OCI-LY1 (cell line): Measurements from ENCODE around the gene RAPGEF2.

Experiments used
- H2AFZ ChIP-seq: fragments of 200-600 bp; sonication (generic), shearing (Covaris generic); 2 replicates; pipeline ENCODE4 v1.6.0; 2014; ENCODE audit warnings: antibody characterized with exemption, mild to moderate bottlenecking, low read length
- H3F3A ChIP-seq: fragments of 200-600 bp; sonication (generic), shearing (Covaris generic); 2 replicates; pipeline ENCODE4 v1.6.0; 2014; ENCODE audit warnings: mild to moderate bottlenecking, antibody characterized with exemption, low read length, moderate library complexity; ENCODE audit not compliant: insufficient read depth
- H3K27ac ChIP-seq: fragments of 200-600 bp; sonication (generic); 2 replicates; pipeline ENCODE4 v1.5.1; 2014; ENCODE audit warnings: low read length, mixed run types, mild to moderate bottlenecking, low read depth; ENCODE audit not compliant: poor library complexity, severe bottlenecking
- H3K27me3 ChIP-seq: fragments of 200-600 bp; sonication (generic); 2 replicates; pipeline ENCODE4 v1.6.0; 2014; ENCODE audit warnings: antibody characterized with exemption, mild to moderate bottlenecking, low read length, moderate library complexity; ENCODE audit not compliant: insufficient read depth
- H3K36me3 ChIP-seq: fragments of 200-600 bp; sonication (generic); 2 replicates; pipeline ENCODE4 v1.6.1; 2014; ENCODE audit warnings: mild to moderate bottlenecking, antibody characterized with exemption, low read length, moderate library complexity, mixed read lengths; ENCODE audit not compliant: insufficient read depth
- H3K4me1 ChIP-seq: fragments of 200-600 bp; sonication (generic); 2 replicates; pipeline ENCODE4 v1.5.1; 2014; ENCODE audit warnings: mild to moderate bottlenecking, low read length, moderate library complexity; ENCODE audit not compliant: insufficient read depth, severe bottlenecking
- H3K4me2 ChIP-seq: fragments of 200-600 bp; sonication (generic), shearing (Covaris generic); 2 replicates; pipeline ENCODE4 v1.6.1; 2014; ENCODE audit warnings: low read length
- H3K4me3 ChIP-seq: fragments of 200-600 bp; sonication (generic); 2 replicates; pipeline ENCODE4 v1.5.1; 2014; ENCODE audit warnings: low read length, low read depth, mild to moderate bottlenecking, mixed read lengths; ENCODE audit not compliant: poor library complexity, severe bottlenecking
- H3K79me2 ChIP-seq: fragments of 200-600 bp; shearing (Covaris generic); 2 replicates; pipeline ENCODE4 v1.6.1; 2016; ENCODE audit warnings: mixed run types, low read length, mixed read lengths; ENCODE audit not compliant: insufficient read depth
- H3K9ac ChIP-seq: fragments of 200-600 bp; sonication (generic), shearing (Covaris generic); 2 replicates; pipeline ENCODE4 v1.6.1; 2014; ENCODE audit warnings: mild to moderate bottlenecking, low read length, mixed read lengths
- H3K9me2 ChIP-seq: fragments of 200-600 bp; sonication (generic), shearing (Covaris generic); 2 replicates; pipeline ENCODE4 v1.6.1; 2014; ENCODE audit warnings: low read depth, mild to moderate bottlenecking, low read length, mixed read lengths
- H3K9me3 ChIP-seq: fragments of 200-600 bp; shearing (Covaris generic); 2 replicates; pipeline ENCODE4 v1.6.1; 2014; ENCODE audit warnings: low read length, mixed read lengths
- H4K20me1 ChIP-seq: fragments of 200-600 bp; sonication (generic), shearing (Covaris generic); 2 replicates; pipeline ENCODE4 v1.6.0; 2016; ENCODE audit warnings: mild to moderate bottlenecking, low read length; ENCODE audit not compliant: insufficient read depth
- EZH2 ChIP-seq: fragments of 200-600 bp; sonication (generic), shearing (Covaris generic); IDR thresholded peaks from 2 replicates; pipeline ENCODE4 v1.8.0; 2017; ENCODE audit warnings: borderline replicate concordance, mixed run types, mild to moderate bottlenecking, antibody characterized with exemption, low read length, moderate library complexity, mixed read lengths
- TF ChIP-seq, protein P1 (sequence below): fragments of 200-600 bp; sonication (generic), shearing (Covaris generic); IDR thresholded peaks from 2 replicates; pipeline ENCODE4 v1.5.1; 2017; ENCODE audit warnings: mild to moderate bottlenecking, antibody characterized with exemption, low read length, moderate library complexity, mixed read lengths

The RAPGEF2 gene

GRCh38 chr4:159287767-159288166 lies 184.9 kb downstream of the RAPGEF2 start:
- H3K79me2 ChIP-seq, result no peaks in the 10 kb centered on the region
- H3K9me3 ChIP-seq, result no peaks in the 10 kb centered on the region
- H3K27me3 ChIP-seq, result no peaks in the 10 kb centered on the region
- H3K36me3 ChIP-seq, result no peaks in the 10 kb centered on the region
- no peaks in the 10 kb centered on the region for H3F3A ChIP-seq
- H3K4me3 ChIP-seq, result no peak overlapping the region
- H3K4me2 ChIP-seq, result no peak overlapping the region
- TF ChIP-seq, protein P1, sequence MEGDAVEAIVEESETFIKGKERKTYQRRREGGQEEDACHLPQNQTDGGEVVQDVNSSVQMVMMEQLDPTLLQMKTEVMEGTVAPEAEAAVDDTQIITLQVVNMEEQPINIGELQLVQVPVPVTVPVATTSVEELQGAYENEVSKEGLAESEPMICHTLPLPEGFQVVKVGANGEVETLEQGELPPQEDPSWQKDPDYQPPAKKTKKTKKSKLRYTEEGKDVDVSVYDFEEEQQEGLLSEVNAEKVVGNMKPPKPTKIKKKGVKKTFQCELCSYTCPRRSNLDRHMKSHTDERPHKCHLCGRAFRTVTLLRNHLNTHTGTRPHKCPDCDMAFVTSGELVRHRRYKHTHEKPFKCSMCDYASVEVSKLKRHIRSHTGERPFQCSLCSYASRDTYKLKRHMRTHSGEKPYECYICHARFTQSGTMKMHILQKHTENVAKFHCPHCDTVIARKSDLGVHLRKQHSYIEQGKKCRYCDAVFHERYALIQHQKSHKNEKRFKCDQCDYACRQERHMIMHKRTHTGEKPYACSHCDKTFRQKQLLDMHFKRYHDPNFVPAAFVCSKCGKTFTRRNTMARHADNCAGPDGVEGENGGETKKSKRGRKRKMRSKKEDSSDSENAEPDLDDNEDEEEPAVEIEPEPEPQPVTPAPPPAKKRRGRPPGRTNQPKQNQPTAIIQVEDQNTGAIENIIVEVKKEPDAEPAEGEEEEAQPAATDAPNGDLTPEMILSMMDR, result no peak
- no peak for TF ChIP-seq EZH2
- no peaks in the 10 kb centered on the region for H4K20me1 ChIP-seq
- no peaks in the 10 kb centered on the region for H3K9me2 ChIP-seq
- no peak overlapping the region for H3K27ac ChIP-seq
- no peak overlapping the region for H2AFZ ChIP-seq
- H3K9ac ChIP-seq, result no peak overlapping the region
- H3K4me1 ChIP-seq, result no peaks in the 10 kb centered on the region

- no peaks in the 10 kb centered on the region for H4K20me1 ChIP-seq
- no peak overlapping the region for H3K4me2 ChIP-seq
- H3K9me3 ChIP-seq, result no peaks in the 10 kb centered on the region
- H3K4me3 ChIP-seq, result no peak overlapping the region
- H3K27me3 ChIP-seq, result no peaks in the 10 kb centered on the region
- TF ChIP-seq EZH2, result no peak
- TF ChIP-seq, protein P1, result no peak
- no peak overlapping the region for H3K27ac ChIP-seq
- H3K9me2 ChIP-seq, result no peaks in the 10 kb centered on the region
- H3K36me3 ChIP-seq, result no peaks in the 10 kb centered on the region
- no peaks in the 10 kb centered on the region for H3K79me2 ChIP-seq
- H3F3A ChIP-seq, result no peaks in the 10 kb centered on the region
- no peak overlapping the region for H3K9ac ChIP-seq
- no peaks in the 10 kb centered on the region for H3K4me1 ChIP-seq
- H2AFZ ChIP-seq, result no peak overlapping the region
These were observed 186.8 kb downstream of the RAPGEF2 start for GRCh38 chr4:159289682-159290081.

DNA sequence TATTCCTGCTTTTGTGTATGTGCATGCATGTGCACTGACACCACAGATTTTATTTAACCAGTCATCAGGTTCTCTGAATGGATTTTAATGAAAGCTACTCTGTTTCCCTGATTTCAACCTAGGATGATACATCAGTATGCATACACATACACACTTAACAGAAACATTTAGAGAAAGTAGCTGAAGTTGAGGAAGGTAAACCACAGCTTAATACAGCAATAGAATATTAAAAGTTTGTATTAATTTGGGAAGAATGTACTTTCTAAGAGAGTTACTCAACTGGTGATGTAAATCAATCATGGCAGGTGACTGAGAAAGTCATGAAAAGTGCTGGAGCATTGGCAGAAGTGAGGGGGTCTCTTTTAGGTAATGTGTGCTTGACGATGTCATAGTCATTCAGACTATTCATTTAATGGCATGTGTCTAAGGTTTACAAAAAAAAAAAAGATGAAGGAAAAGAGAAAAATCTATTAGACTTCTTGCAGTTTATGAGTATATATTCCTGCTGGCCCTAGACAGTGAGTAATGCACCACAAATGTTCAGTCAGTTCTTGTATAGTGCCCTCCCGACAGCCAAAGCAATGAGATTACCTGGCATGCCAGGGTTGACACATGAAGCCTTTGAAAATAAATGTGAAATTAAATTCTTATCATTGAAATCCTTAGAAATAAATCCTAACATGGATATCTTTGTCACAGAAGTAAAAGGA lies 187.6 kb downstream of the RAPGEF2 start:
- Histone ChIP-seq H3K9me2 (no peaks in the 10 kb centered on the region), H3K4me3 (no peak overlapping the region), H3K27ac (no peak overlapping the region), H3K27me3 (no peaks in the 10 kb centered on the region), H3K4me1 (no peaks in the 10 kb centered on the region), H3K36me3 (no peaks in the 10 kb centered on the region), H3F3A (no peaks in the 10 kb centered on the region), H3K4me2 (no peak overlapping the region), H2AFZ (no peak overlapping the region), H4K20me1 (no peaks in the 10 kb centered on the region), H3K79me2 (no peaks in the 10 kb centered on the region), H3K9me3 (no peaks in the 10 kb centered on the region), H3K9ac (no peak overlapping the region)
- TF ChIP-seq, protein P1, result no peak
- TF ChIP-seq EZH2, result no peak
